Aorta (tissue), 5 donors: ENCODE results near the gene RUNX1. TPM values are rescaled to one million over a fixed set of nuclear protein-coding genes. Genes with fewer than 3 reads are reported as not detected.

Experiments
- ATAC-seq: fragments of 200-7000 bp; cut with Tn5 transposase; one replicate; pipeline ENCODE4 v1.9.1; 2022; ENCODE audit warnings: moderate library complexity; ENCODE audit not compliant: low FRiP score
- DNase-seq, 2 donors: peaks; one replicate each; pipeline ENCODE4 v3.0.0-alpha.2; 2020
- H3K27ac ChIP-seq, 2 donors: one replicate each; pipeline ENCODE4 v1.5.1; 2013; ENCODE audit warnings: low read length in 2 of 2, mild to moderate bottlenecking in 2 of 2, moderate library complexity in 2 of 2, control low read depth in 1 of 2, inconsistent platforms in 1 of 2, low read depth in 1 of 2
- H3K27me3 ChIP-seq, 2 donors: one replicate each; pipeline ENCODE4 v1.6.1; 2013; ENCODE audit warnings: control low read depth in 1 of 2, low read length in 1 of 2, mild to moderate bottlenecking in 1 of 2, moderate library complexity in 1 of 2; ENCODE audit not compliant: insufficient read depth in 2 of 2, control insufficient read depth in 1 of 2
- H3K36me3 ChIP-seq, 2 donors: one replicate each; pipeline ENCODE4 v1.6.1; 2013; ENCODE audit warnings: control low read depth in 1 of 2, low read length in 1 of 2, mild to moderate bottlenecking in 1 of 2; ENCODE audit not compliant: insufficient read depth in 2 of 2, control insufficient read depth in 1 of 2
- H3K4me1 ChIP-seq, 2 donors: one replicate each; pipeline ENCODE4 v1.6.1; 2013; ENCODE audit warnings: low read length in 2 of 2, control low read depth in 1 of 2, mild to moderate bottlenecking in 1 of 2, moderate library complexity in 1 of 2; ENCODE audit not compliant: insufficient read depth in 2 of 2, control insufficient read depth in 1 of 2
- H3K4me3 ChIP-seq, 2 donors: one replicate each; pipeline ENCODE4 v1.5.1; 2013; ENCODE audit warnings: low read length in 2 of 2, control low read depth in 1 of 2, mild to moderate bottlenecking in 1 of 2
- H3K9me3 ChIP-seq: one replicate; pipeline ENCODE4 v1.6.1; 2013; ENCODE audit warnings: mild to moderate bottlenecking, low read length; ENCODE audit not compliant: control insufficient read depth
- WGBS, 2 donors: extraction: QIAGEN DNeasy Blood & Tissue Kit; methylation state at CpG; one replicate each; pipeline ENCODE4 v1.1.7; 2013; 5-methylcytosine and 5-hydroxymethylcytosine counted together
- intact Hi-C, 2 donors: fragments of 100-400 bp; cut with DNase I; formaldehyde crosslinking; loops; one replicate each; pipeline versions ENCODE4 v1.14.2 to v1.15.0; 2022
- polyA plus RNA-seq, 2 donors: library from polyadenylated mRNA; stranded (reverse); fragments of 200-250 nt; gene quantifications; one replicate each; pipeline ENCODE4 v1.2.3, GENCODE V29; 2013
- total RNA-seq, 2 donors: library from RNA; stranded (reverse); fragmentation: NEBNext Ultra II Directional; extraction: Animal tissue kit (Norgen Biotek cat#: 25700); gene quantifications; one replicate each; pipeline ENCODE4 v1.2.1, GENCODE V29; 2021
- donor health status: healthy with polysubstance abuse.
- donor health status: Bipolar disorder and iron deficiency.
- donor health status: DM: no; HTN: no; CAD: no.
- donor health status: DM: no; HTN: no; CAD: no.
- donor health status: DM: yes; HTN: yes; CAD: no.

Gene RUNX1
- total and polyA plus RNA-seq, 4 donors: 2.9 to 128 (median 31.6) TPM

DNA sequence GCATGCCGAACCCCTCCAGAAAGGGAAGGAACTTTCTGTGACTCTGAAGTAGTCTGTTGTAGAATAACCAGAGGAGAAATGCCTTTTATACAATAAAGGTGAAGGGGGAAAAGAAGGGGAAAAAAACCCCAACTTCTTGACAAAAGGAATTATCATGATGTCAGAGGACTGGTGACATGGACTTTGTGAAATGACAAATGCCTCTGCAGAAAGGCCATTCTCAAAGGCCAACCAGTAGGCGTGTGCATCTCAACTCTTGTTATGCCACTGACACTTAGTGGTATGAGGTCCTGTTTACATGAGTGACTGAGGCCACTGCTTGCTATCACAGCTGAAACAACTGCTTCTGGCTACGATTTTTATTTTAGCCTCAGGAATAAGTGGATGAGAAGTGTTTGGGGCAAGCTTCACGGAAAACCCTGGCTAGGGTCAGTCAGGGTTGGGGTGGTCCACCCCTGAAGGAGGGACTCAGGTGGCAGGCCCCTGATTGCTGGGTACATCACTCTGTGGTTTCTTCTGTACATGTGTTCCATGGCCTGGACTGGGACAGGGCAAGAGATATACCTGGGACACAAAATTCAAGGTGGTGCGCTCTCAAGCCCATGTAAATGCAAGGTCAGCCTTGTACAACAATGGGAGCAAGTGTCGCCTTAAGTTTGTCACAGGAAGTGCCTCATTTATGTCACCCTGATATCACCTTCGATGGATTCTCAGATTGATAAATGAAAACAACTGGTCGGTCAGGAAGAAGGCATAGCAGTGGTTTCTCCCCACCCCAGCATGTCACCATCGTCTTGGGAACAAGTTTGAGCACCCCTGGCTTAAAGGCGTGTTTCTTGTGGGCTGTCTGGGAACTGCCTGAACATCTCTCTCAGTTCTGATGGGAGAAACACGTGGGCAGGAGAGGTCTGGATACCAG, 12.4 kb downstream of the RUNX1 start:
- intact Hi-C loops: no loop called here
- no peak for ATAC-seq

DNA sequence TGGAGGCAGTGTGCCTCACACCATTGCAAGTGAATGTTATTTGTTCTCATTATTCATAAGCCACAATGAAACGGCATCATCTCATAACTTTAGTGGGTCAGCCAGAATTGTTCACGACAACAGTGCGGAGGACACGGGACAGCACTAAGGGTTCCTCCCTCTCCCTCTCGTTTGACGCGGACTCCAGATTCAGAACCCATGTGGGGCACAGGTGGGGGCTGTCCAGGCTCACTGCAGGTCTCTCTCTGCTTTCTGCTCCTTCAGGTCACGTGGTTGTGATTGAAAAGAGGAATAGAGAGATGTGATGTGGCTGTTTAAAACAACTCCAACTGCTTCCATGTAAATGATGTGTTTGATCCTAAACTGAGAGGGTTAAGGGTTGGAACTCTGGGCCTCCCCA, 13.5 kb downstream of the RUNX1 start:
- 86 to 87% methylated on average over 8 of the region's 8 CpGs for WGBS, 2 donors
- no peak overlapping the region for H3K27ac ChIP-seq
- H3K27me3 ChIP-seq: no peaks in the 10 kb centered on the region
- H3K4me3 ChIP-seq: no peak overlapping the region
- no peaks in the 10 kb centered on the region for H3K9me3 ChIP-seq
- H3K36me3 ChIP-seq: no peaks in the 10 kb centered on the region
- ATAC-seq (no peak), DNase-seq (no peak)
- intact Hi-C loops: no loop called here
- H3K4me1 ChIP-seq: no peaks in the 10 kb centered on the region

More for the DNA sequence above, 12.4 kb downstream of the RUNX1 start:
- Histone ChIP-seq H3K36me3 (no peaks in the 10 kb centered on the region), H3K4me1 (no peaks in the 10 kb centered on the region), H3K4me3 (no peak overlapping the region), H3K9me3 (no peaks in the 10 kb centered on the region), H3K27me3 (no peaks in the 10 kb centered on the region), H3K27ac (no peak overlapping the region)
- WGBS, 2 donors: 67 to 81% methylated on average over 11 of the region's 11 CpGs
- no peak for DNase-seq

DNA sequence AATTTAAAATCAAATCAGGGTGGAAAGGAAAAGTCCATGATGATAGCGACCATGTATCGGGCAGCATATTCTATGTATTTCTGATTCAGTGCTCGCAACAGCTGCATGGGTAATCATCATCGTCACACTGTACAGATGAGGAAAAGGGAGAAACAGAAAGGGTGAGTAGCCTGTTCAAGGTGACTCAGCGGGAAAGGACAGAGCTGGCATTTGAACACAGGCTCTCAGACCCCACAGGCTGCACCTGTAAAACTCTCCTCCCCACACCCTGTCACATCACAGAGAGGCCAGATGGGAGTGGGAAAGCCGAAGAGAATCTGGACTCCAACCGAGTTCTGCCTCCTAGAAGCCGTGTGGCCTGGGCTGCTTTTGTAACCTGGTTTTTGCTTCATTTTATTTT, 14.0 kb downstream of the RUNX1 start:
- Histone ChIP-seq H3K9me3 (no peaks in the 10 kb centered on the region), H3K36me3 (no peaks in the 10 kb centered on the region), H3K27me3 (no peaks in the 10 kb centered on the region), H3K4me1 (no peaks in the 10 kb centered on the region), H3K27ac (no peak overlapping the region), H3K4me3 (no peak overlapping the region)
- intact Hi-C loops: no loop called here
- 92 to 95% methylated on average over 8 of the region's 8 CpGs for whole genome bisulfite sequencing, 2 donors
- no peak for ATAC-seq
- no peak for DNase-seq

DNA sequence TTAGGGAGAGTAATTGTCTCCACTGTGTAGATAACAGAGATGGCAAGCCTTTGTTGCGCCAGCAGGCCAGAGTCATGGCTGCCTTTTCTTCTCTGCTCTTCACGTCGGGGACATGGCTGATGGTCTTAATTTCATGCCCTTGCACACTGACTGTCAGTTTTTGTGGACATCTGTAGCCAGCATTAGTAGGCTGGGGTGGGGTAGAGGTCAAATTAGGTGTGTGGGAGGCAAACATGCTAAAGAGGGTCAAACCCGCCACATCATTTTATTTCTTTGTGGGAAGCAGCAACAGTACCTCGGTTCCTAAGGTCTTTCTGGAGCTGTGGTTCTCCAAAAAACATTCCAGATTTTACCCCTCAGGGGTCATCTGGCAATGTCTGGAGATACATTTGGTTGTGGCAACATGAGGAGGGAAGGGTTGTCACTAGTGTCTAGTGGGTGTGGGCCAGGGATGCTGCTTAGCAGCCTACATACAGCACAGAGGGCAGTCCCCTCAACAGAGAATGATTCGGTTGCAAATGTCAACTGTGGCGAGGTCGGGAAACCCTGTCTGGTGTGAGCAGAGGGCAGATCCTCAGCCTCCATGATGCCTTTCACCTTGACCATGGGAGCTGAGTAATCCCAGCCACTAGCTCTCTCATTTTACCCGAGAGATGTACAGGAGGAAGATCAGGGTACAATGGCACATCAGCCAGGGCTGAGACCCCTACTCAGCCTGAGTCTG, 14.7 kb downstream of the RUNX1 start:
- ATAC-seq (no peak), DNase-seq (no peak)
- no peaks in the 10 kb centered on the region for H3K4me1 ChIP-seq
- WGBS, 2 donors: 94 to 96% methylated on average over 9 of the region's 9 CpGs
- intact Hi-C loops: no loop called here
- H3K27me3 ChIP-seq: no peaks in the 10 kb centered on the region
- no peak overlapping the region for H3K4me3 ChIP-seq
- H3K27ac ChIP-seq: no peak overlapping the region
- H3K9me3 ChIP-seq: no peaks in the 10 kb centered on the region
- H3K36me3 ChIP-seq: no peaks in the 10 kb centered on the region

GRCh38 chr21:35032474-35033263, 16.4 kb downstream of the RUNX1 start:
- DNase-seq: no peak
- intact Hi-C loops: no loop called here
- no peaks in the 10 kb centered on the region for H3K36me3 ChIP-seq

DNA sequence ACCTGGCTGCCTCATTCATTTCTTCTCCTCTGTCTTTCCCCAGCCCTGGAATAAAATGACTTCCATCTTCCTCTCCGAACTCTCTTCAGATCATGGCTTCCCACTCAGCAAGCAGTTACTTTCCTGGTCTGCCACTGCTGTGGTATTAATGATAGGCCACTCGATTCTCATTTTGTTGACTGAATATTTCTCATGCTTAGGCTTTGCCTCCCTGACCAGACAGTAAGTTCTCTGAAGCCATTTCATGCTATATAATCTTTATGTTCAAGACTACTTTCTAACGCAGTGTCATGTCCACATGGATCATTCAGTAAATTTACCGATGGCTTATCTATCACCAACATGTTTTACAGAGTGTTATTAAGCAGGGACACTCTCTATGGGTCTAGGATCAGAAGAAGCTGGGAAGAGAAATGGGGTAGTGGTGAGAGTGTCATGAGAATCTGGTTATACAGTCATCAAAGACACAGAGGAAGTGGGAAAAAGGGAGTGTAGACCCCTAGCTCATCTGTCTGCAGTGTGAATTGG, 20.6 kb downstream of the RUNX1 start:
- ATAC-seq: no peak
- Histone ChIP-seq H3K36me3 (no peaks in the 10 kb centered on the region), H3K4me1 (no peaks in the 10 kb centered on the region), H3K9me3 (no peaks in the 10 kb centered on the region), H3K4me3 (no peak overlapping the region), H3K27ac (no peak overlapping the region), H3K27me3 (no peaks in the 10 kb centered on the region)
- intact Hi-C loops: no loop called here
- WGBS, 2 donors: 95 to 96% methylated on average over 4 of the region's 4 CpGs
- no peak for DNase-seq

More at GRCh38 chr21:35032474-35033263, 16.4 kb downstream of the RUNX1 start:
- Histone ChIP-seq H3K9me3 (no peaks in the 10 kb centered on the region), H3K27me3 (no peaks in the 10 kb centered on the region), H3K27ac (no peak overlapping the region), H3K4me1 (no peaks in the 10 kb centered on the region), H3K4me3 (no peak overlapping the region)
- WGBS, 2 donors: 74 to 89% methylated on average over 2 of the region's 2 CpGs
- ATAC-seq: no peak

GRCh38 chr21:35027563-35028450, 21.3 kb downstream of the RUNX1 start:
- 80 to 81% methylated on average over 5 of the region's 5 CpGs for WGBS, 2 donors
- no peaks in the 10 kb centered on the region for H3K9me3 ChIP-seq
- H3K27ac ChIP-seq: no peak overlapping the region
- H3K27me3 ChIP-seq: no peaks in the 10 kb centered on the region
- H3K4me1 ChIP-seq: no peaks in the 10 kb centered on the region
- no peak overlapping the region for H3K4me3 ChIP-seq
- ATAC-seq: no peak
- H3K36me3 ChIP-seq: no peaks in the 10 kb centered on the region
- intact Hi-C loops: no loop called here
- no peak for DNase-seq
